Measurements from ENCODE around the gene TCF15. TPM values are rescaled to one million over a fixed set of nuclear protein-coding genes. Genes with fewer than 3 reads are reported as not detected.

TCF15 gene
- total RNA-seq, 2 donors from 2014 or later: not detected

- H3K4me1 Mint-ChIP-seq (ENCODE audit: low read depth): no peaks in the 10 kb centered on the region
- no peaks in the 10 kb centered on the region for H3K36me3 Mint-ChIP-seq (ENCODE audit: insufficient read depth in 2 of 2)
- H3K27me3 Mint-ChIP-seq (ENCODE audit: low read depth): peaks cover 30% of the 10 kb centered on the region
- H3K27ac Mint-ChIP-seq: no peak overlapping the region
- no peak overlapping the region for H3K4me3 Mint-ChIP-seq
- DNase-seq (no peak), ATAC-seq (replicated peaks in 1 of 2) (no peak)
- H3K9me3 Mint-ChIP-seq: no peaks in the 10 kb centered on the region
Observed at GRCh38 chr20:575230-575629, 34.9 kb downstream of the TCF15 start.

GRCh38 chr20:574297-574942 is 35.7 kb downstream of the TCF15 start:
- H3K27ac Mint-ChIP-seq: no peak overlapping the region

GRCh38 chr20:573414-574296 is 36.5 kb downstream of the TCF15 start:
- DNase-seq (no peak), ATAC-seq (replicated peaks in 1 of 2) (no peak)
- no peaks in the 10 kb centered on the region for H3K4me1 Mint-ChIP-seq (ENCODE audit: low read depth)
- H3K27ac Mint-ChIP-seq: no peak overlapping the region
- H3K9me3 Mint-ChIP-seq: no peaks in the 10 kb centered on the region
- H3K36me3 Mint-ChIP-seq (ENCODE audit: insufficient read depth in 2 of 2): no peaks in the 10 kb centered on the region
- H3K4me3 Mint-ChIP-seq: no peak overlapping the region
- peaks cover 36% of the 10 kb centered on the region for H3K27me3 Mint-ChIP-seq (ENCODE audit: low read depth)

More at GRCh38 chr20:574297-574942, 35.7 kb downstream of the TCF15 start:
- Mint-ChIP-seq H3K4me3 (no peak overlapping the region), H3K4me1 (ENCODE audit: low read depth) (no peaks in the 10 kb centered on the region), H3K9me3 (no peaks in the 10 kb centered on the region), H3K27me3 (ENCODE audit: low read depth) (peaks cover 30% of the 10 kb centered on the region), H3K36me3 (ENCODE audit: insufficient read depth in 2 of 2) (no peaks in the 10 kb centered on the region)
- DNase-seq: no peak
- ATAC-seq (replicated peaks in 1 of 2): no peak

DNA sequence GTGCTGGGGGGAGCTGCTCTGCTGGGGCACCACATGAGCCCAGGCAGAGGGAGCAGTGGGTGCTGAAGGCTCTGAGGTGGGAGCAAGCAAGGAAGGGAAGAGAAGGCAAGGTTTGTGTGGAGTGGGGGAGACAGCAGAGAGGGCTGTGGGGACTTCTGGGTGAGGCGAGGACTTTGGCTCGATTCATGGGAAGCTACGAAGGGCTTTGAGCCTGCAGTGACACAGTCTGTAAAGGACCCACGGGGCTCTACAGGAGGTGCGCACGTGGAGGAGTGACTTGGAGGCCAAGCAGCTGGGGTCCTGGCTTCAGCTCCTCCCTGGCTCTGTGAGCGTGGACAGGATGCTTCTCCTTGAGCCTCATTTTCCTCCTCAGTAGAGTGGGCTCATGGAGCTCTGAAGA is 37.4 kb downstream of the TCF15 start:
- H3K4me3 Mint-ChIP-seq: no peak overlapping the region
- no peak for DNase-seq
- no peaks in the 10 kb centered on the region for H3K36me3 Mint-ChIP-seq (ENCODE audit: insufficient read depth in 2 of 2)
- no peak overlapping the region for H3K27ac Mint-ChIP-seq
- peaks cover 37% of the 10 kb centered on the region for H3K27me3 Mint-ChIP-seq (ENCODE audit: low read depth)
- no peak for ATAC-seq (replicated peaks in 1 of 2)
- H3K9me3 Mint-ChIP-seq: no peaks in the 10 kb centered on the region
- no peaks in the 10 kb centered on the region for H3K4me1 Mint-ChIP-seq (ENCODE audit: low read depth)

GRCh38 chr20:571754-572441 is 38.2 kb downstream of the TCF15 start:
- Mint-ChIP-seq H3K4me1 (ENCODE audit: low read depth) (no peaks in the 10 kb centered on the region), H3K4me3 (no peak overlapping the region), H3K9me3 (no peaks in the 10 kb centered on the region), H3K27me3 (ENCODE audit: low read depth) (peaks cover 37% of the 10 kb centered on the region), H3K27ac (no peak overlapping the region), H3K36me3 (ENCODE audit: insufficient read depth in 2 of 2) (no peaks in the 10 kb centered on the region)
- ATAC-seq (replicated peaks in 1 of 2) (no peak), DNase-seq (no peak)

DNA sequence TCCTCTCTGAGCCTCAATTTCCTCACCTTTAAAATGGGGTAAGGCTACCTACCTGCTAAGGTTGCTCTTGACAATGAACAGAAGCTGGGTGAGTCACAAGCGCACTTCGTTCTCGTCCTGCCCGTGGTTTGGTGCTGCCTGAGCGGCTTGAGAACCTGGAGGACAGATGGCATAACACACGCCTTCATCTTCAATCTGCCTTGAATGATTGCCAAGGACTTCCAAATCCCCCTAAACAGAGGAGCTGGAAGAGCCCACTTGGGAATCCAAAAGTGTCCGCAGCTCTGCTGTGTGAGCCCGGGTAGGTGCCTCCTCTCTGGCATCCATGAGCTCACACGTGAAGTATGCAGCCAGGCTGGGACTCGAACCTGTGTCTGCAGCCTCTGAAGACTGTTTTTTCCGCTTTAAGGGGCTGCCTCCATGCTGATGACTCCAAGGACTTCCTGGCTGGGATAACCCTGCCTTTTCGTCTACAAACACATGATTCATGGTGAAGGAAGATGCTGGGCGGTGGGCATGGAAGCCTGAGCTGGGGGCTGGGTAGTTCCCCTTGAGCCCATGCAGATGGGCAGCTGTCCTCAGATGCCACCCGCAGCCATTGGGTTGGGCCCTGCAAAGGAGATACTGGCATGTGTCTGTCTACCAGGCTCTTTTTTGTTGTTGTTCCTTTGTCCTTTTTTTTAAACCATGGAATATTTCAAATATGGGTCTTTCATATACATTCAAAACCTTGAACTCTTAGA is 41.3 kb downstream of the TCF15 start:
- Mint-ChIP-seq H3K27ac (no peak overlapping the region), H3K4me1 (ENCODE audit: low read depth) (no peaks in the 10 kb centered on the region), H3K36me3 (ENCODE audit: insufficient read depth in 2 of 2) (no peaks in the 10 kb centered on the region), H3K4me3 (no peak overlapping the region), H3K9me3 (no peaks in the 10 kb centered on the region), H3K27me3 (ENCODE audit: low read depth) (peaks cover 28% of the 10 kb centered on the region)
- DNase-seq (no peak), ATAC-seq (replicated peaks in 1 of 2) (no peak)

GRCh38 chr20:568097-568652 is 41.9 kb downstream of the TCF15 start:
- H3K4me1 Mint-ChIP-seq (ENCODE audit: low read depth): no peaks in the 10 kb centered on the region
- no peak overlapping the region for H3K27ac Mint-ChIP-seq
- no peaks in the 10 kb centered on the region for H3K36me3 Mint-ChIP-seq (ENCODE audit: insufficient read depth in 2 of 2)
- DNase-seq (no peak), ATAC-seq (replicated peaks in 1 of 2) (peak; percentile 31 to 53)
- H3K4me3 Mint-ChIP-seq: no peak overlapping the region
- H3K9me3 Mint-ChIP-seq: no peaks in the 10 kb centered on the region
- H3K27me3 Mint-ChIP-seq (ENCODE audit: low read depth): peaks cover 21% of the 10 kb centered on the region

DNA sequence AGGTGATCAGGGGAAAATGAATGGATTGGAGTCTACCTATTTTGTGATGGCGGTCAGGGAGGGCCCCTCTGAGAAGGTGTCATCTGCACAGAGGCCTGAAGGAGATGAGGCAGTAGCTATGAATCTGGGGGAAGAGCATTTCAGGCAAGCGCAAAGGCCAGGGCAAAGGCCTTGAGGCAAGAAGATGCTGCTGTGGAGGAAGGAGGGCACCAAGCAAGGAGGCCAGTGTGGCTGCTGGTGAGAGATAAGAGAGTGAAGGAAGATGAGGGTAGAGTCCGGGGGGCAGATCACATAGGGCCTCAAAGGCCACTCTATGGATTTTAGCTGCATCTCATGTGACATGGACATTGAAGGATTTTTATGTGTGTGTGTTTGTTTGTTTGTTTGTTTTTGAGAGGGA is 45.9 kb downstream of the TCF15 start:
- Mint-ChIP-seq H3K4me3 (no peak overlapping the region), H3K27me3 (ENCODE audit: low read depth) (peaks cover 18% of the 10 kb centered on the region), H3K27ac (no peak overlapping the region), H3K9me3 (no peaks in the 10 kb centered on the region), H3K36me3 (ENCODE audit: insufficient read depth in 2 of 2) (no peaks in the 10 kb centered on the region), H3K4me1 (ENCODE audit: low read depth) (no peaks in the 10 kb centered on the region)
- no peak for DNase-seq
- ATAC-seq (replicated peaks in 1 of 2): no peak

- no peak for DNase-seq
Observed at GRCh38 chr20:563187-563586, 46.9 kb downstream of the TCF15 start.

GRCh38 chr20:562232-562897 is 47.7 kb downstream of the TCF15 start:
- Mint-ChIP-seq H3K9me3 (no peaks in the 10 kb centered on the region), H3K27ac (no peak overlapping the region), H3K27me3 (ENCODE audit: low read depth) (peaks cover 11% of the 10 kb centered on the region), H3K36me3 (ENCODE audit: insufficient read depth in 2 of 2) (no peaks in the 10 kb centered on the region), H3K4me1 (ENCODE audit: low read depth) (no peaks in the 10 kb centered on the region), H3K4me3 (no peak overlapping the region)
- DNase-seq: no peak
- ATAC-seq (replicated peaks in 1 of 2): no peak

More at GRCh38 chr20:563187-563586, 46.9 kb downstream of the TCF15 start:
- Mint-ChIP-seq H3K27me3 (ENCODE audit: low read depth) (peaks cover 11% of the 10 kb centered on the region), H3K4me3 (no peak overlapping the region), H3K27ac (no peak overlapping the region), H3K4me1 (ENCODE audit: low read depth) (no peaks in the 10 kb centered on the region), H3K36me3 (ENCODE audit: insufficient read depth in 2 of 2) (no peaks in the 10 kb centered on the region), H3K9me3 (no peaks in the 10 kb centered on the region)
- no peak for ATAC-seq (replicated peaks in 1 of 2)

GRCh38 chr20:561437-562231 is 48.5 kb downstream of the TCF15 start:
- no peak overlapping the region for H3K4me3 Mint-ChIP-seq

More at GRCh38 chr20:561437-562231, 48.5 kb downstream of the TCF15 start:
- Mint-ChIP-seq H3K4me1 (ENCODE audit: low read depth) (no peaks in the 10 kb centered on the region), H3K27ac (no peak overlapping the region), H3K9me3 (no peaks in the 10 kb centered on the region), H3K36me3 (ENCODE audit: insufficient read depth in 2 of 2) (no peaks in the 10 kb centered on the region), H3K27me3 (ENCODE audit: low read depth) (peaks cover 11% of the 10 kb centered on the region)
- ATAC-seq (replicated peaks in 1 of 2): peak; percentile 50 to 66
- DNase-seq: peak; percentile 51 to 57

Data from activated T-cell treated with anti-CD3 and anti-CD28 coated beads, Interleukin-2, amount 50 U/mL, for 72 hours (primary cell).